Esophagus squamous epithelium (tissue), 5 donors: ENCODE data around the gene PADI4. TPM values are rescaled to one million over a fixed set of nuclear protein-coding genes. Genes with fewer than 3 reads are reported as not detected.

Experiments used
- DNase-seq: peaks from one replicate; lab custom pipeline; 2025; lab: John Stamatoyannopoulos, UW
- H3K27ac ChIP-seq, 4 donors: fragments of 200-600 bp; sonication (generic); one replicate each; pipeline ENCODE4 v1.5.1; 2016 to 2019; ENCODE audit warnings: mild to moderate bottlenecking in 1 of 4
- H3K27me3 ChIP-seq, 4 donors: fragments of 200-600 bp; sonication (generic); 1 replicate in 3 of 4; 2 replicates in 1 of 4; pipeline versions ENCODE4 v1.5.1 to v1.6.0; 2017 to 2021; ENCODE audit warnings: antibody characterized with exemption in 1 of 4
- H3K36me3 ChIP-seq, 3 donors: fragments of 200-600 bp; sonication (generic); one replicate each; pipeline ENCODE4 v1.5.1; 2016 to 2019
- H3K4me1 ChIP-seq, 3 donors: fragments of 200-600 bp; sonication (generic); one replicate each; pipeline ENCODE4 v1.5.1; 2017 to 2019
- H3K4me3 ChIP-seq, 4 donors: fragments of 200-600 bp; sonication (generic); 1 replicate in 3 of 4; 2 replicates in 1 of 4; pipeline ENCODE4 v1.5.1; 2016 to 2019; ENCODE audit warnings: mild to moderate bottlenecking in 2 of 4, moderate library complexity in 1 of 4
- H3K9me3 ChIP-seq, 3 donors: fragments of 200-600 bp; sonication (generic); one replicate each; pipeline ENCODE4 v1.5.1; 2016 to 2019
- CTCF ChIP-seq, 6 experiments: fragments of 450-650 bp in 4 of 6; fragments of 200-600 bp in 2 of 6; sonication (generic) in 2 of 6; IDR thresholded peaks; one replicate each; pipeline ENCODE4 v1.5.1; 2016 to 2019; ENCODE audit warnings: antibody characterized with exemption in 6 of 6, mild to moderate bottlenecking in 4 of 6, moderate library complexity in 4 of 6
- POLR2A ChIP-seq, 4 donors: fragments of 450-650 bp; IDR thresholded peaks; one replicate each; pipeline ENCODE4 v1.6.1; 2017; ENCODE audit warnings: antibody characterized with exemption in 4 of 4, mild to moderate bottlenecking in 4 of 4, moderate library complexity in 3 of 4
- WGBS, 2 donors: methylation state at CpG; one replicate each; pipeline ENCODE4 v1.1.5; 2018; 5-methylcytosine and 5-hydroxymethylcytosine counted together
- intact Hi-C: fragments of 100-400 bp; cut with DNase I; formaldehyde crosslinking; loops from one replicate; pipeline ENCODE4 v1.15.0; 2022
- total RNA-seq, 4 donors: library from RNA; depleted of rRNA; stranded (reverse); fragments of >200 nt; gene quantifications; one replicate each; pipeline ENCODE4 v1.1.0, GENCODE V29; 2016
- donor health status: DM: yes; HTN: yes; CAD: no.

The PADI4 gene
- total RNA-seq, 4 donors from 2014 or later, result not detected

GRCh38 chr1:17270891-17271765 lies 36.9 kb upstream of the PADI4 start:
- DNase-seq, result no peak
- intact Hi-C loops, result no loop called here
- WGBS, 2 donors, result 83 to 89% methylated on average over 4 to 11 of the region's 23 CpGs
- no peak overlapping the region for H3K27ac ChIP-seq
- peaks cover 0 to 27% (median 0%) of the 10 kb centered on the region in 4 donors for H3K27me3 ChIP-seq
- no peak for TF ChIP-seq POLR2A (IDR thresholded peaks at IDR 0.05)
- TF ChIP-seq CTCF (IDR thresholded peaks at IDR 0.05), result no peak
- no peak overlapping the region for H3K4me3 ChIP-seq
- H3K36me3 ChIP-seq, result no peaks in the 10 kb centered on the region
- peaks cover 0 to 8% (median 4%) of the 10 kb centered on the region in 3 donors for H3K4me1 ChIP-seq
- H3K9me3 ChIP-seq, result no peaks in the 10 kb centered on the region

- 78 to 87% methylated on average over 6 of the region's 6 CpGs for WGBS, 2 donors
These were observed 35.9 kb upstream of the PADI4 start for GRCh38 chr1:17272066-17272465.

GRCh38 chr1:17272646-17273045 lies 35.4 kb upstream of the PADI4 start:
- no peaks in the 10 kb centered on the region for H3K36me3 ChIP-seq
- no peak overlapping the region for H3K4me3 ChIP-seq

More at GRCh38 chr1:17272066-17272465, 35.9 kb upstream of the PADI4 start:
- H3K27me3 ChIP-seq, result peaks cover 0 to 34% (median 0%) of the 10 kb centered on the region in 4 donors
- intact Hi-C loops, result no loop called here
- no peak overlapping the region for H3K27ac ChIP-seq
- H3K4me3 ChIP-seq, result no peak overlapping the region
- TF ChIP-seq CTCF (IDR thresholded peaks at IDR 0.05), result no peak
- no peaks in the 10 kb centered on the region for H3K36me3 ChIP-seq
- no peak for DNase-seq
- H3K9me3 ChIP-seq, result no peaks in the 10 kb centered on the region
- H3K4me1 ChIP-seq, result peaks cover 0 to 17% (median 4%) of the 10 kb centered on the region in 3 donors

GRCh38 chr1:17273096-17273495 lies 34.9 kb upstream of the PADI4 start:
- H3K4me1 ChIP-seq, result peaks cover 0 to 18% (median 4%) of the 10 kb centered on the region in 3 donors
- DNase-seq, result no peak
- H3K9me3 ChIP-seq, result no peaks in the 10 kb centered on the region
- intact Hi-C loops, result no loop called here
- H3K36me3 ChIP-seq, result no peaks in the 10 kb centered on the region
- no peak overlapping the region for H3K4me3 ChIP-seq
- WGBS, 2 donors, result 88 to 96% methylated on average over 4 to 8 of the region's 13 CpGs
- no peak for TF ChIP-seq POLR2A (IDR thresholded peaks at IDR 0.05)
- TF ChIP-seq CTCF (IDR thresholded peaks at IDR 0.05), result no peak
- H3K27me3 ChIP-seq, result peaks cover 0 to 44% (median 0%) of the 10 kb centered on the region in 4 donors
- H3K27ac ChIP-seq, result no peak overlapping the region

More at GRCh38 chr1:17272646-17273045, 35.4 kb upstream of the PADI4 start:
- no peak for DNase-seq
- peaks cover 0 to 18% (median 4%) of the 10 kb centered on the region in 3 donors for H3K4me1 ChIP-seq
- H3K9me3 ChIP-seq, result no peaks in the 10 kb centered on the region
- intact Hi-C loops, result no loop called here
- H3K27ac ChIP-seq, result no peak overlapping the region
- peaks cover 0 to 40% (median 0%) of the 10 kb centered on the region in 4 donors for H3K27me3 ChIP-seq
- WGBS, 2 donors, result 21 to 34% methylated on average over 2 to 4 of the region's 4 CpGs
- TF ChIP-seq CTCF (IDR thresholded peaks at IDR 0.05) (no peak), POLR2A (IDR thresholded peaks at IDR 0.05) (no peak)
